IPS DF 19.7 (cell line): ENCODE results near the gene GDF11.
"Not testable (repeated sequence)": the region's sequence is repeated elsewhere in the genome, so short reads cannot be mapped to it uniquely, and the experiment has no call there.

Experiments
- DNase-seq: peaks from one replicate; pipeline ENCODE4 v3.0.0-alpha.2; 2013; ENCODE audit warnings: low read depth, low spot score

The GDF11 gene

GRCh38 chr12:55741931-55742680 is 816 bp upstream of the GDF11 start:
- DNase-seq: no peak

GRCh38 chr12:55743406-55744339 is 751 bp downstream of the GDF11 start:
- no peak for DNase-seq

- no peak for DNase-seq
These were observed 1.6 kb downstream of the GDF11 start for GRCh38 chr12:55744340-55745030.

- DNase-seq: no peak
These were observed 2.6 kb downstream of the GDF11 start for GRCh38 chr12:55745361-55746173.

- DNase-seq: no peak
These were observed 3.4 kb downstream of the GDF11 start for GRCh38 chr12:55746174-55746912.

GRCh38 chr12:55746913-55747231 is 4.0 kb downstream of the GDF11 start:
- DNase-seq: no peak

- no peak for DNase-seq
These were observed 5.5 kb downstream of the GDF11 start for GRCh38 chr12:55748230-55748993.

GRCh38 chr12:55755246-55755645 is 12.3 kb downstream of the GDF11 start:
- DNase-seq: no peak

- DNase-seq: no peak
These were observed 14.8 kb downstream of the GDF11 start for GRCh38 chr12:55757701-55758100.

- not testable (repeated sequence) for DNase-seq
These were observed 15.7 kb downstream of the GDF11 start for GRCh38 chr12:55758575-55758974.

- DNase-seq: no peak
These were observed 17.7 kb downstream of the GDF11 start for GRCh38 chr12:55760663-55761062.

GRCh38 chr12:55762646-55763045 is 19.7 kb downstream of the GDF11 start:
- DNase-seq: no peak

GRCh38 chr12:55765736-55766290 is 22.9 kb downstream of the GDF11 start:
- no peak for DNase-seq

- no peak for DNase-seq
These were observed 24.2 kb downstream of the GDF11 start for GRCh38 chr12:55767156-55767555.

- no peak for DNase-seq
These were observed 28.8 kb downstream of the GDF11 start for GRCh38 chr12:55771736-55772135.

GRCh38 chr12:55777856-55778255 is 34.9 kb downstream of the GDF11 start:
- DNase-seq: no peak

GRCh38 chr12:55780685-55781084 is 37.8 kb downstream of the GDF11 start:
- DNase-seq: no peak

- no peak for DNase-seq
These were observed 45.6 kb downstream of the GDF11 start for GRCh38 chr12:55788546-55788945.

- DNase-seq: no peak
These were observed 46.2 kb downstream of the GDF11 start for GRCh38 chr12:55789171-55789570.

- DNase-seq: no peak
These were observed 47.0 kb downstream of the GDF11 start for GRCh38 chr12:55789893-55790292.
